HG03521 (cell line): Measurements from ENCODE around the gene KRTAP3-2.

ENCODE experiments used
- ATAC-seq: cut with Tn5 transposase; IDR thresholded peaks from one replicate; pipeline ENCODE4 v1.9.1; 2021; ENCODE audit warnings: mild to moderate bottlenecking, moderate library complexity; ENCODE audit not compliant: unreplicated experiment

Gene KRTAP3-2

GRCh38 chr17:41012326-41013120 is 12.8 kb upstream of the KRTAP3-2 start:
- no peak for ATAC-seq

- no peak for ATAC-seq
These were observed 10.7 kb upstream of the KRTAP3-2 start for GRCh38 chr17:41010441-41010840.

GRCh38 chr17:41009936-41010335 is 10.2 kb upstream of the KRTAP3-2 start:
- no peak for ATAC-seq

GRCh38 chr17:41009301-41009760 is 9.6 kb upstream of the KRTAP3-2 start:
- ATAC-seq = no peak

GRCh38 chr17:41008811-41009210 is 9.1 kb upstream of the KRTAP3-2 start, which contains the start of gene KRTAP3-1:
TSS of gene KRTAP3-1 (minus strand) at chr17:41009128. CDS start at chr17:41009074, 54 bp downstream.
- no peak for ATAC-seq

GRCh38 chr17:41004397-41004796 is 4.7 kb upstream of the KRTAP3-2 start:
- ATAC-seq = no peak

- no peak for ATAC-seq
These were observed 4.2 kb upstream of the KRTAP3-2 start for GRCh38 chr17:41003926-41004325.

- no peak for ATAC-seq
These were observed 3.1 kb upstream of the KRTAP3-2 start for GRCh38 chr17:41002814-41003213.

- no peak for ATAC-seq
These were observed 2.1 kb upstream of the KRTAP3-2 start for GRCh38 chr17:41001795-41002194.

GRCh38 chr17:40997361-40997760 is 2.3 kb downstream of the KRTAP3-2 start:
- ATAC-seq = no peak

- no peak for ATAC-seq
These were observed 2.9 kb downstream of the KRTAP3-2 start for GRCh38 chr17:40996829-40997228.

- ATAC-seq = no peak
These were observed 4.6 kb downstream of the KRTAP3-2 start for GRCh38 chr17:40995116-40995515.

- no peak for ATAC-seq
These were observed 5.9 kb downstream of the KRTAP3-2 start, which contains the start of gene KRTAP3-3 for GRCh38 chr17:40993839-40994238. TSS of gene KRTAP3-3 (minus strand) at chr17:40994164. CDS start at chr17:40994097, 67 bp downstream.

- no peak for ATAC-seq
These were observed 6.6 kb downstream of the KRTAP3-2 start for GRCh38 chr17:40993084-40993483.

- no peak for ATAC-seq
These were observed 7.0 kb downstream of the KRTAP3-2 start for GRCh38 chr17:40992666-40993065.

- no peak for ATAC-seq
These were observed 12.8 kb downstream of the KRTAP3-2 start for GRCh38 chr17:40986920-40987319.

- ATAC-seq = no peak
These were observed 15.5 kb downstream of the KRTAP3-2 start, which contains the start of gene KRT40 for GRCh38 chr17:40984226-40984625. TSS of gene KRT40 (minus strand) at chr17:40984326. CDS start at chr17:40984273, 53 bp downstream.

GRCh38 chr17:40981115-40981514 is 18.6 kb downstream of the KRTAP3-2 start:
- ATAC-seq = no peak

GRCh38 chr17:40980596-40980995 is 19.1 kb downstream of the KRTAP3-2 start:
- no peak for ATAC-seq

GRCh38 chr17:40980117-40980516 is 19.6 kb downstream of the KRTAP3-2 start:
- no peak for ATAC-seq

- ATAC-seq = no peak
These were observed 21.0 kb downstream of the KRTAP3-2 start for GRCh38 chr17:40978575-40979151.

GRCh38 chr17:40975516-40975915 is 24.2 kb downstream of the KRTAP3-2 start:
- no peak for ATAC-seq
